GM12875 (cell line): ENCODE measurements around the gene GRK5.
"Not testable (repeated sequence)": the region's sequence is repeated elsewhere in the genome, so short reads cannot be mapped to it uniquely, and the experiment has no call there.

Source experiments
- H3K4me3 ChIP-seq: one replicate; pipeline ENCODE4 v1.5.1; 2011; ENCODE audit warnings: low read depth, low read length, control low read depth
- CTCF ChIP-seq: IDR thresholded peaks from 2 replicates; pipeline ENCODE4 v1.5.1; 2011; ENCODE audit warnings: low read depth, mild to moderate bottlenecking, control low read depth, inconsistent platforms, low read length, moderate library complexity, borderline replicate concordance; ENCODE audit not compliant: insufficient read depth

GRK5 gene

GRCh38 chr10:119256030-119256429, 48.7 kb downstream of the GRK5 start:
- H3K4me3 ChIP-seq = no peak overlapping the region
- TF ChIP-seq CTCF = no peak

GRCh38 chr10:119256897-119257296, 49.5 kb downstream of the GRK5 start:
- no peak overlapping the region for H3K4me3 ChIP-seq
- TF ChIP-seq CTCF = no peak

DNA sequence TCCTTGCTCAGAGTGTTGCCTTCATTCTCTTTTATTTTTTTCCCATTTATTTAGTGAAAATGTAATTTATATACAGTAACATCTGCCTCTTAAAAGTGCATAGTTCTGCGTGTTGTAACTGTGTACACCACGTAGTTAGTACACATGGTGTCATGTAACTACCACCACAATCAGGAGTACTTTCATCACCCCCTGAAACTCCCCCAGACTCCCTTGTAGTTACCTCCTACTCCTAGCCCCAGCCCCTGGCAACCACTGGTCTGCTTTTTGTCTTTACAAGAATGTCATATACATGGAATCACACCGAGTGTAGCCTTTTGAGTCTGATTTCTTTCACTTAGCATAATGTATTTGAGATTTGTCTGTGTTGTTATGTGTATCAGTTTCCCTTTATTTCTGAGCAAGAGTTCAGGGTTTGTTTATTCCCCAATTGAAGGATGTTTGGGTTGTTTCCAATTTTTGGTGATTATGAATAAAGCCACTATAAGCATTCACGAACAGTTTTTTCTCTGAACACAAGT, 50.6 kb downstream of the GRK5 start:
- TF ChIP-seq CTCF = no peak
- no peak overlapping the region for H3K4me3 ChIP-seq

DNA sequence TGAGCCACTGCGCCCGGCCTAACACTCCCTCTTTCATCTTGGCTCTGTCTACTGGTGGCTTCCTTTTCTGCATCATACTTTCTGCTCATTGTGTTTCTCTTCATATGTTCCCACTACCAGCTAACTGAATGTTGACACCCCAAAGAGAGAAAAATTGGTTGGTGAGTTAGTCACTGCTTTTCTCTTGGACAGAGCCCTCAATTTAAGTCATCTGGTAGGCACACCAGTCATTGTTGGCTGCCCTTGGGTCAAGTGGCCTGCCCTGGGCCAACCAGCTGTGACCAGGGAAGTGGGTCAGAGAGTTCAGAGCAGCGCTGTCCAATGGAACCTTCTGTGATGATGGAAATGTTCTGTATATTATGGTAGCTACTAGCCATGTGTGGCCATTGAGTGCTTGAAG, 52.0 kb downstream of the GRK5 start:
- TF ChIP-seq CTCF = no peak
- H3K4me3 ChIP-seq = no peak overlapping the region

GRCh38 chr10:119261016-119261415, 53.6 kb downstream of the GRK5 start:
- not testable (repeated sequence) for H3K4me3 ChIP-seq

DNA sequence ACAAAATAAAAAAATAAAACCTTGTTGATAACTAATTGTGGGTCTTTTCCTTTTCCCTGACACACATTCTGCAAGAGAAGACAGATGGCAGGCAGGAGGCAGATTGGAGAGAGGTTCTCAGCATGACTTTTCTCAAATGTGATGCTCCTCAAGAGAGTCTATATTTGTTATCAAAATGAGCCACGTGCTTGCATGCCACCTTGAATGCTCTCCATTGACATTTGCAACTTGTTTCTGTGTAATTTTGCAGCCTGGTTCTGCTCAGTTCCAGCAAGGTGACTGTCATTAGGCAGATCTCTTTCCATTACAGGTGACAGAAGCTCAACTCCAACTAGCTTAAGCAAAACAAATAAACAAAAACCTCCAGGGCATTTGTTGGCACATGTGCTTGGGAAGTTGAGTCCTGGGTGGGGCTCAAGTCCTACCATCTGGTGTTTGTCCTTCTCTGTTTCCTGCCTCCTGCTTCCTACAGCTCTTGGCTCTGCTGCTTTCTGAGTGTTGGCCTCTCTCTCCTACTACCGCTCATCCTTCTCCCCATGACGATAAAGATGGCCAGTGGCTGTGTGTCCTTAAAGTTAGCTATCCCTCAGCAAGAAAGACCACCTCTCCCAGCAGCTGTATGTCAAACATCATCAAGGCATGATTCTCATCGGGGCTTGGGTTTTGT, 56.7 kb downstream of the GRK5 start:
- TF ChIP-seq CTCF = no peak
- H3K4me3 ChIP-seq = no peak overlapping the region

- no peak for TF ChIP-seq CTCF
- H3K4me3 ChIP-seq = no peak overlapping the region
Observed at GRCh38 chr10:119265691-119266090, 58.3 kb downstream of the GRK5 start.
